Measurements from ENCODE around the gene TUBE1.

Gene TUBE1

GRCh38 chr6:112117554-112117953 is 30.3 kb upstream of the TUBE1 start:
- TF ChIP-seq CTCF (conservative IDR thresholded peaks at IDR 0.05; ENCODE audit: low read depth): no peak
- POLR2A ChIA-PET (ENCODE audit: low non-redundant PET): no interaction called here
- CTCF ChIA-PET: no interaction called here
- DNase-seq (ENCODE audit: low spot score): peak; percentile 70
- no peak overlapping the region for H3K27ac ChIP-seq

DNA sequence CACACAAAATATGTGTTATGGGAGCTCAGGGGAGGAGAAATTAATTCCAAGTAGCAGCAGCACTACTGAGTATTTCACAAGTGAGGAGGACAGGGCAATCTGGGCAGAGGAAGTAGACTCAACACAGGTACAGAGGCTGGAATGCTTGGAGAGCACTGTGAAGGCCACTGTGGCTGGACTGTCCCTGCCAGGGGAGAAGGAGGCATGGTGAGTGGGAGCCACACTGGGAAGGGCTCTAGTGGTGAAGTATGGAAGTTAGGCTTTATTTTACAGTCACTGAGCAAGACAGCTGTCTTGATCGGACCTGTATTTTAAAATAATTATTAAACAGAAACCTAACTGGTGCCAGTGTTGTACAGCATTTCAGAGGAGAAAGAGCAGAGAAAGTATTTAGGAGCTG is 28.9 kb upstream of the TUBE1 start:
- CTCF ChIA-PET: interaction anchor here (0.7 kb wide), 1 partner anchor 189 kb away, joined by 4 read pairs; no protein-coding TSS in a partner anchor

DNA sequence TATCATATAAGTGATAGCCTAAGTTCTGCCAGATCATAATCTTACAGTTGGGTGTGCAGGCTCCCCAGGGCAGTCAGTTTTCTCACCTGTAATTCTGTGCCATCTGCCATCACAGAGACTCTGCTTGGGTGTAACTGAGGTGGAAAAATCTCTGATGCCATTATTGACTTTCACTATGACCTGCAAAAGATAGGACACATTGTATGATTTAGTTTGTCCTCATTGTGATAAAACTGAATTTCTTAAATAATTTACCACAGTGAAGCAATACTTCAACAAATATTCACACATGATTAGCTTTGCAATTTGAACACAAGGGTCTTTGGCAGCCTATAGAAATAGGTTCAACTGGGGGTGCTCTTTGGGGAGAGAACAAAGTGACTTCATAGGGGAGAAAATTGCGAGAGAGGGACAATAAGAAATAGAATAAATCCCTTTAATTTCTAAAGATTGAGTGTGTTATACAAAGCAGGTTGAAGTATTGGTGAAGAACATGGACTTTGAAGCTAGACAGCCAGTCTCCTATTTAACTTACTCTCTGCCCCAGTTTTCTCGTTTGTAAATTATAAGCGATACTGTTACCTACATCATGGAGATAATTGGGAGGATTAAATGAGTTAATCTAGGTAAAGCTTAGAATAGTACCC is 27.4 kb upstream of the TUBE1 start:
- ChIA-PET CTCF (interaction anchor here (0.7 kb wide), 1 partner anchor 29 kb away, joined by 3 read pairs; no protein-coding TSS in a partner anchor), POLR2A (ENCODE audit: low non-redundant PET) (no interaction called here)
- TF ChIP-seq CTCF (conservative IDR thresholded peaks at IDR 0.05; ENCODE audit: low read depth): no peak
- no peak for DNase-seq (ENCODE audit: low spot score)
- H3K27ac ChIP-seq: no peak overlapping the region

More for the DNA sequence above, 28.9 kb upstream of the TUBE1 start:
- no peak overlapping the region for H3K27ac ChIP-seq
- POLR2A ChIA-PET (ENCODE audit: low non-redundant PET): no interaction called here
- TF ChIP-seq CTCF (conservative IDR thresholded peaks at IDR 0.05; ENCODE audit: low read depth): no peak
- DNase-seq (ENCODE audit: low spot score): no peak

GRCh38 chr6:112113918-112114317 is 26.6 kb upstream of the TUBE1 start:
- DNase-seq (ENCODE audit: low spot score): no peak
- ChIA-PET CTCF (no interaction called here), POLR2A (ENCODE audit: low non-redundant PET) (no interaction called here)
- H3K27ac ChIP-seq: no peak overlapping the region
- no peak for TF ChIP-seq CTCF (conservative IDR thresholded peaks at IDR 0.05; ENCODE audit: low read depth)

DNA sequence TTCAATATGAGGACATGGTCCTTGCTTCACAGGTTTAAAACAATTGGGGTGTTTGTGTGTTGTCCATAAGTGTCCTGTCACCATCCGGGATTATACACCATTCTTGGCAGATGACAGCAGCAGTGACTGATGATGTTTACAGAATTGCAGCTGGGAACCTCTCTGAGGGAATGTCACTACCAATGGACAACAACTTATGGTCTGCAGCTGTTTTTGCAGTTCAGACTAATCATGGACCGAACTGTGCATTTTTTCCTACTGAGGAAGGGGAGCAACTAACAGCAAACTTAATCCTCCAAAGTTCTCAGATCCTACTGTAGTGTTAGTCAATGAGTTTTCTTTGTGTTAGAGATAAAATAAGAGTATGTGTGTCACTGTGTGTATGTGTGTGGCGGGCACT is 26.1 kb upstream of the TUBE1 start:
- CTCF ChIA-PET: no interaction called here

GRCh38 chr6:112109262-112109661 is 22.0 kb upstream of the TUBE1 start:
- ChIA-PET CTCF (interaction anchor here (0.6 kb wide), 1 partner anchor 15 kb away, joined by 6 read pairs; no protein-coding TSS in a partner anchor), POLR2A (ENCODE audit: low non-redundant PET) (no interaction called here)
- no peak for TF ChIP-seq CTCF (conservative IDR thresholded peaks at IDR 0.05; ENCODE audit: low read depth)
- DNase-seq (ENCODE audit: low spot score): no peak
- no peak overlapping the region for H3K27ac ChIP-seq

More for the DNA sequence above, 26.1 kb upstream of the TUBE1 start:
- no peak for TF ChIP-seq CTCF (conservative IDR thresholded peaks at IDR 0.05; ENCODE audit: low read depth)
- DNase-seq (ENCODE audit: low spot score): no peak
- H3K27ac ChIP-seq: no peak overlapping the region
- POLR2A ChIA-PET (ENCODE audit: low non-redundant PET): no interaction called here

All from RWPE1 (cell line).